ENCODE data around the gene SHH. TPM values are rescaled to one million over a fixed set of nuclear protein-coding genes. Genes with fewer than 3 reads are reported as not detected.

The SHH gene
- total and polyA plus RNA-seq, 2 experiments from 2014 or later, result not detected

GRCh38 chr7:155813125-155813524 lies 862 bp upstream of the SHH start (continued):
- no peak for TF ChIP-seq CTCF (conservative IDR thresholded peaks at IDR 0.05; ENCODE audit: low read depth in 2 of 2)
- no peak for TF ChIP-seq REST (IDR thresholded peaks at IDR 0.05; ENCODE audit: unreplicated experiment)
- no peak for TF ChIP-seq EZH2phosphoT487 (IDR thresholded peaks at IDR 0.05; ENCODE audit: unreplicated experiment)
- no peak for TF ChIP-seq ZNF331 (CRISPR knock-in tag; IDR thresholded peaks at IDR 0.05; ENCODE audit: low read depth)
- no peak for TF ChIP-seq EZH2 (IDR thresholded peaks at IDR 0.05; ENCODE audit: low read depth, unreplicated experiment)
- no peak for TF ChIP-seq POLR2AphosphoS5 (IDR thresholded peaks at IDR 0.05; ENCODE audit: low read depth)
- TF ChIP-seq ETS1 (IDR thresholded peaks at IDR 0.05), result no peak
- no peak for TF ChIP-seq STAT1 (IDR thresholded peaks at IDR 0.05; ENCODE audit: unreplicated experiment)
- TF ChIP-seq CREB1 (CRISPR knock-in tag; IDR thresholded peaks at IDR 0.05; ENCODE audit: low read depth), result no peak
- no peak for TF ChIP-seq ZNF114 (CRISPR knock-in tag; IDR thresholded peaks at IDR 0.05)

- H3K79me2 ChIP-seq (replicated peaks; ENCODE audit: insufficient read depth), result no peaks in the 10 kb centered on the region
- H4K20me1 ChIP-seq (replicated peaks; ENCODE audit: insufficient read depth), result peaks cover 10% of the 10 kb centered on the region; the same call in 1 of the 2 replicates
- Mint-ChIP-seq H3K27ac (no peak overlapping the region), H3K36me3 (ENCODE audit: low read depth) (no peaks in the 10 kb centered on the region), H3K9me3 (peaks cover 3% of the 10 kb centered on the region), H3K4me1 (peaks cover 61% of the 10 kb centered on the region), H3K27me3 (ENCODE audit: insufficient read depth, low read depth, poor library complexity) (peaks cover 87% of the 10 kb centered on the region), H3K4me3 (peak overlapping the region; percentile 67)
- ATAC-seq (no peak), DNase-seq (ENCODE audit: low spot score) (peak; percentile 65)
- H3K36me3 ChIP-seq (ENCODE audit: insufficient read depth), result no peaks in the 10 kb centered on the region
- H3K27ac ChIP-seq (ENCODE audit: low read depth), result no peak overlapping the region
- H3K27me3 ChIP-seq (ENCODE audit: insufficient read depth), result peaks cover 88% of the 10 kb centered on the region
- H3F3A ChIP-seq (replicated peaks; ENCODE audit: low read depth), result no peaks in the 10 kb centered on the region
- peaks cover 40% of the 10 kb centered on the region for H3K4me1 ChIP-seq (ENCODE audit: insufficient read depth)
- H3K4me2 ChIP-seq, result peak overlapping the region; percentile 80
- H3K4me3 ChIP-seq, result peak overlapping the region; percentile 55
- no peaks in the 10 kb centered on the region for H3K9me2 ChIP-seq (ENCODE audit: insufficient read depth)
- H2AFZ ChIP-seq, result no peak overlapping the region
- TF ChIP-seq CREB1 (CRISPR knock-in tag; IDR thresholded peaks at IDR 0.05; ENCODE audit: low read depth) (no peak), ZNF462 (CRISPR knock-in tag; IDR thresholded peaks at IDR 0.05) (no peak)
Measured at GRCh38 chr7:155811560-155811894, 736 bp downstream of the SHH start.

Measured in GM23338 (cell line).